GM21447 (cell line): ENCODE measurements around the gene MYOM1.

ENCODE experiments used
- ATAC-seq: cut with Tn5 transposase; IDR thresholded peaks from one replicate; pipeline ENCODE4 v1.9.1; 2021; ENCODE audit not compliant: unreplicated experiment

MYOM1 gene

DNA sequence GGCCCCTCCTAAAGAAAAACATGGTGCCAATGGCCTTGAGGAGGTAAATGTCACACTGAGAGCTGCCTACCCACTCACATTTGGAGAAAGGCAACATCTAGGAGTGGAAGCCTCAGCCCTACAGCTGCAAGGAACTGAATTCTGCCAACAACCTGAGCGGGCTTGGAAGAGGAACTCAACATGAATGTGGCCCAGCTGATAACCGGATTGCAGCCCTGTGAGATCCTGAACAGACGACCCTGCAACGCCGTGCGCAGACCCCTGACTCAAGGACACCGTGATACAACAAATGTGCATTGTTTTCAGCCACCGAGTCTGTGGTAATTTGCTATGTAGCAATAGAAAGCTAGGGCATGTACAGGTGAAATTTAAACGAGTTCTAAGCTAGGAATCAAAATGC lies 99.4 kb downstream of the MYOM1 start:
- ATAC-seq: no peak

DNA sequence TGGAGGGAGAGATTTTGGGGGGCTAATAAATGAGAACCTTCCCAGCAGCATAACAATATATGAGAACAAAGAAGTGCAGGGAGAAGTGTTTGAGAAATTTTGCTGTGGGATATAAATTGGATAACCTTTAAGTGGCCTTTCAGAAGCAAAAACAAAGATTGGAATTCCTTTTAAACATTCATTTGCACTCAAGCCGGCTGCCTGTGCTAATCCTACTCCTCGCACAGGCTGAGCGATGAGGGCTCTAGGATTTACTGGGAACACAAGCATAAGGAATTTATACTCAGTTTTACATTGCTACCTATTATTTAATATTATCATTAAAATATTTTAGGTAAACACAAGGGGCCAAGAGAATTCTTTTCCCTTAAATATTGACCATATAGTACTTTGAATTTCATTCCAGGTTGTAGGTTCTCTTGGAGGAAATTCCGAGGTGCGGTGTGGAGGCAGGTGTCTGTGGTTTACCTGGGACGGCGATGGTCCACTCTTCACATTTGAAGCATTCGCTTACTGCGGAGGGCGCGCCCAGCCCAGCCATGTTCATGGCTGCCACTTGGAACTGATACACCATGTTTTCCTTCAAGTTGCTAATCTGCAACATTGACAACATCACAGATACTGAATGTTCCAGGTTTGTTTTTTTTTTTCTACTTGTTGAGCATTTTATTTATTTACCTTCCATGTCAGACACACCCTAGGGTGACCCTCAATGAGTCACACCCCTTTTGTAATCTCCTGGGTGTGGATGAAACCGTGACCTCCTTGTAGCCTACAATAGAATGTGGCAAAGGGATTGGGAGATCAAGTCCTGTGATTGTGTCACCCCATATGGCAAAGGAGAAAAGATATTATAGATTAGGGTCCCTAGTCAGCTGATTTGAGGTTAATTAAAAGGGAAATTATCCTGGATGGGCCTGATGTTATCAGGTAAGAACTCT lies 100.1 kb downstream of the MYOM1 start:
- no peak for ATAC-seq

DNA sequence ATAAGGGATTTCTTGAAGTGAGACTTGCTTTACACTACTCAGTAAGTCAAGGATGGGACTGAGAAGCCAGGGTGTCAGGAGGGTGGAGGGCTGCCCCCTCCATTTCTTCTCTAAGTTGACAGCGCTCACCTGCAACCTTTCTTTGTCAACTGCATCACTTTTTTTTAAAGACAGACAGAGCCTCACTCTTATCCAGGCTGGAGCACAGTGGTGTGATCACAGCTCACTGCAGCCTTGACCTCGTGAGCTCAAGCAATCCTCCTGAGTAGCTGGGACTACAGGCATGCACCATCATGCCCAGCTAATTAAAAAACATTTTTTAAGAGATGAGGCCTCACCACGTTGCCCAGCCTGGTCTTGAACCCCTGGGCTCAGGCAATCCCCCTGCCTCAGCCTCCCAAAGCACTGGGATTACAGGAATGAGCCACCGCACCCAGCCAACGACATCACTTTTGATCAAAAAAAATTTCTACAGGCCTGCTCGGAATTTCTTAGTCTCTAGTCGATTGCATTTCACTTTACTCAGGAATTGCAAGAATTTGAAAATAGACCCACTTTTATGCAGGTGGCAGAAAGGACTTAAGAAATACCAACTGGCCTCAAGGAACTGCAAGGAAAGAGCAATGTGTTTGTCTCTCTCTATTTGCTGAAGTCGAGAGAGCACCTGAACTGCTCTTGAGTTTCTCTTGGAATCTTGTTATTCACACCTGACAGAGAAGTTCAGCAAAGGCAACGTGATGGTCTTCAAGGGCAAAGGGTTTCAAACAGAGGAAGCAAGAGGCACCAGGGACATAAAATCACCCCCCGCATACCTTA lies 101.4 kb downstream of the MYOM1 start:
- no peak for ATAC-seq

DNA sequence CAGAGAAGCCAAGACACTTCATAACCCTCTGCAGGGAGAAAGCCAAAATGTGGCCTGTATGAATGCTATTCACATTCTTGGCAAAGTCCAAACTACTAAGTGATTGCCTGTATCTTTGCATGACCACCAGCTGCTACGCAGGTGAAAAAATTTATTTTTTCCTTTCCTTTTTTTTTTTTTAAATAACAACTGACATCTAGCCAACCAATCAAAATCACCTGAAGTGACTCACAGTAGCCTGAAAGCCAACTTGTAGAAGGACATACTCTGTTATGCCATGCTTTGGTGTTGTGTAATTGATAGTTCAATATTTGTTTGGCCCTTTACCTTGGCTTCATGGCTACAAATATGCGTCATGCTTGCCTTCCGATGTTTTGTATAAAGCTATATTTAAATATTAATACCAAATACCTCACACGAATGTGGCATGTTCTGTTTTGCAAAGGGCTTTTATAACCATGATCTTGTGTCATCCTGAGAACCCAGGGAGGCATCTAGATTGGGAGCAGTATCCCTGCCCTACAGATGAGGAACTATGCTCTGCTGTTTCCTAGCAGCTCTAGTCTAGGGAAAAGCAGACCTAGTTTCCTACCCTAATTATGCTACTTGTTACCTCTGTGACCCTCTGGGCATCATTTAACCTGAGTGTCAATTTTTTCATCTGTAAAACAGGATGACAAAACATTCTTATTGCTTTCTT lies 102.1 kb downstream of the MYOM1 start:
- ATAC-seq: no peak

DNA sequence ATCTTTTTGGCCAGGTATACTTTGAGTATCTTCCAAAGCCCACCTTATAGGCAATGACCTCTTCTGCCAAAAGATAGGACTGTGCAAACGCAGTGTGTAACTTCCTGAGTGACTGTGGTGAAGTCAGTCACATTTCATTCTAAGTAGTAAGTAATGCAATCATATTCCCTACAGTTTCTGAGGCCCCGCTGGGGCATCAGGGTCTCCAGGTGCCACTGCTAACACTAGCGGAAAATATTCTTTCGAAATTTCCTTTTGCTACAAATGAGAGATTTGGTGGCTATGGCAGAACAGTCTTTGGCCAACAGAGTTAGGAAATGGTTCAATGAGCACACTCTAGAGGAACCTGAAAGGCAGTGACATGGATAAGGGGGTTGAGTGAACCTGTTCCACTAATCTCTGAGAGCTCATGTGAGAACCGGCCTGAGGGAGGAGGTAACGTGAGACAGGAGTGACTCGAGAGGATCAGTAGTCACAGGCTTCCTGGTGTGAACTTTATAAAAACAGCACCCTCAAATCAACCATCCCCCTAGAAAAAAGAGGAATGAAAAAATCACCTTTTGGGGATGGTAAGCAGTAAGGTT lies 104.2 kb downstream of the MYOM1 start:
- no peak for ATAC-seq

DNA sequence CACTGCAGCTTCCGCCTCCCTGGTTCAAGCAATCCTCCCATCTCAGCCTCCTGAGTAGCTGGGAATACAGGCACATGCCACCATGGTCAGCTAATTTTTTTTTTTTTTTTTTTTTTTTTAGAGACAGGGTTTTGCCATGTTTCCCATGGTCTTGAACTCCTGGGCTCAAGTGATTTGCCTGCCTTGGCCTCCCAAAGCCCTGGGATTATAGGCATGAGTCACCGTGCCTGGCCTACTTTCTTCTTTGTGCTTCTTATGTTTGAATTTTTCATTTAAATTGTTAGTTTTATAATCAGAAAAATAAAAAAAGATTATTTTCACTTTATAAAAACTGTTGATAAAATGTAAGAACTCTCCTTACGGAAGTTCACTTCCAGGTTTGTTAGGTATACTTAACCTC lies 105.3 kb downstream of the MYOM1 start:
- no peak for ATAC-seq

DNA sequence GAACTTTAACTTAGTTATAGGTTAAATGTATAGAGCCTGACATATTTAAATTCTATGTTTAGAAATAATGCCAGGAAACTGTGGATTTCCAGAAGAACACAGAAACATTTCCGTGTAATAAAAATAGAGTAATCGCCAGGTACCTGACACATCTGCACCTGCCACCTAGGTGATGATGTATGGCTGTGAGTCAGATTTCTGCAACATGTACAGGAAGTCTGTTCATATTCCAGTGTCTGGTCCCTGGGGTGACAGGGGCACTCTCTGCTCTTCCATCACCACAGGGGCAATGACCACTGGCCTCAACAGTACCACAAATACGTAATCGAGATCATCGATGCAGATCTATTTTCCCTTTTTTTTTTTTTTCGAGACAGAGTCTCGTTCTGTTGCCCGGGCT lies 105.7 kb downstream of the MYOM1 start:
- ATAC-seq: no peak

DNA sequence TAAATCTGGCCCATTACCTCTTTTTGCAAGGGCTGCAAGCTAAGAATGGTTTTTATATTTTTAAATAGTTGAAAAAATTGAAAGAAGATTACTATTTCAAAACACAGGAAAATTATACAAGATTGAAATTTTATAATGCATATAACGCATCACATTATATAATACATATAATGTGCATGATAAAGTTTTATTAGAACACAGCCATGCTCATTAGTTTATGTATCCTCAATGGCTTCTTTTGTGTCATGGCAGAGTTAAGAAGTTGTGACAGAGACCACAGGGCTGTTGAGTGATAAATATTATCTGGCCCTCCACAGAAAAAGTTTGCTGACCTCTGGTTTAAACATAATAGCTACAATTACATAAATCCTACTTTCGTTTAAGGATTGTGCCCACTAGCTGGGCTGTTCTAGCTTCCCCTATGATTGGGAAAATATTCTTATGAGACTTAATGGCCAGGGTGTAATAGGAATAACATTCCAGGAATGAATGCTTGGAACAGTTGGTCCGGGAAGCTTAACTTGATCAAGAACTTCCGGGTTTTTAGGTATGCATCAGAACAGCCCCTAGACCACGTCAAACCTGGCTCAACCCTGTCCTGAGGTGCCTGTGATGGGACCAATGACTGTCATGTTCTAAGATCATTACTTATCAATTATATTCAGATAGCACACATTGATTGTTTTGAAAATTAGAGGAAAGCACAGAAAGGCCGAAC lies 108.1 kb downstream of the MYOM1 start:
- no peak for ATAC-seq

DNA sequence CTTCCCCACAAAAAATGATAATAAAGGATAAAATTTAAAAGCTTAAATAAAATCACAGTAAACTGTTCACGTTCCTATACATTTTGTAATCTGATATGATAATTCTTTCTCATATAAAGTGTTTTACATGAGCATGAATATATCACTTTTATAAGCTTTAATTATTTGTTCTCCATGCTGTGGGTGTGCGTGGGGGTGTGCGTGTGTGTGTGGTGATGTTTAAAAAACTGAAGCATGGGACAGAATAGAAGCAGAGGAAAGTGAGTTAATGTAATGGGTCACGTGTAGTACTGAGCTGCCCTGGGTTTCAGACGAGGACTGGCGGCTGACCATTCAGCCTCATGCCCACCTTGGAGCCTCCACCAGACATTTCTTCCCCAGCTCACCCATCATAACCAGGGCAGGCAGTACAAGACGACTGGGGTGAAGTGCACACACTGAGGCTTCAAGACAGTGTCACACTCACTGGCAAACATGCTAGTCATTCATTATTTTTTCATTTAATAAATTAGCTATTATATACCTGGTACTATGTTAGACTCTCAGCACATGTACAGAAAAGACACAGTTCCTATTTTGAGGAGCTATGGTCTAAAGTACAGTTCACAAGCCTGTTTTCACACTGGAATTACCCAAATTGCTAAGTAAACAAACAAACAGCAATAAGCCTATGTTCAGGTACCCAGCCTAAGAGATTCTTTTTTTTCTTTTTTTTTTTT lies 109.6 kb downstream of the MYOM1 start:
- ATAC-seq: no peak

DNA sequence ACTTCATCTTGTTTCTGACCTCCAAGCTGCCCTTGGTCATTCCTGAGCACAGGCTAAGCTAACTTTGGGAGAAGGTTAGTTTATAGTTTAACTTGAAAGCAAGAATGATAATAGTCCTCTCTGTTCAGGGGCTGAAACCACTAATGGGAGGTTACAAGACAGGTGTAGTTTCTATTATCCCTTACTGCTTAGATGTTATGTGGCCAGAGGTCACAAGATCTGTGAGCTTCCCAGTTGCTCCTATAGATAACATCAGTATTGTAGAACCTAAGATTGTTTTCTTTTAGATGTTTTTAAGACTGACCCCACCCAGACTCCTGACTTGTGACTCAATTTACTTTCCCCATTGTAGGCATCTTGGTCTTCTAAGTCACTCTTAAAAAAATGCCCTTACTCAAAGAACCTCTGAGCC lies 112.0 kb downstream of the MYOM1 start:
- no peak for ATAC-seq

DNA sequence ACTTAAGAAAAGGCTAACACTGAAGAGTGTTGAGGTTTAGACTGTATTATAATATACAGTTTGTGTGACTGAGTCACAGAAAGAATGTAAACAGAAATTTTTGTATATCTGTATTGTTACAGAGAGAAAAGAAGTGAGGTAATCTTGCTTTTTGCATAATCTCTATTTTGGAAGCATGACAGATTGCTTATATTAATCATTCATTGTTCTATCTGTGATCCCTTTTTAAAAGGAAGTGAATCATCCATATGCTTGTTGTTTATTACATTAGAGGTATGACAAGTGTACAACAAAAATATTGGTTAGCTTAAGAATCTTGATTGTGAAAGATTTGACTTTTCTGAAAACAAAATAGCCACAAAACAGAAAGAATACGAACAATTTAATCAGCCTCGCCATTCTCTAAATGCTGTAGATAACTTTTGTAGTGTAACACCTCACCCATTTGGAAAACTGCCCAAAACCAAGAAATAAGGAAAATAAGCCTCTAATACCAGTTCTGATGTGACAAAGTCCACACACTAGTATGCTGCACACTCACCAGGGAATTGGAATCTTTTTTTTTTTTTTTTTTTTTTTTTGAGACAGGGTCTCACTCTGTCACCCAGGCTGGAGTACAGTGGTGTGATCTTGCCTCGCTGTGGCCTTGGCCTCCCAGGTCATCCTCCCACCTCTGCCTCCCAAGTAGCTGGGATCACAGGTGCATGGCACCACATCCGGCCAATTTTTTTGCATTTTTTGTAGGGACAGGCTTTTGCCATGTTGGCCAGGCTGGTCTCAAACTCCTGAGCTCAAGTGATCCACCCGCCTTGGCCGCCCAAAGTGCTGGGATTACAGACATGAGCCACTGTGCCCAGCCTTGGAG lies 115.3 kb downstream of the MYOM1 start:
- ATAC-seq: no peak

DNA sequence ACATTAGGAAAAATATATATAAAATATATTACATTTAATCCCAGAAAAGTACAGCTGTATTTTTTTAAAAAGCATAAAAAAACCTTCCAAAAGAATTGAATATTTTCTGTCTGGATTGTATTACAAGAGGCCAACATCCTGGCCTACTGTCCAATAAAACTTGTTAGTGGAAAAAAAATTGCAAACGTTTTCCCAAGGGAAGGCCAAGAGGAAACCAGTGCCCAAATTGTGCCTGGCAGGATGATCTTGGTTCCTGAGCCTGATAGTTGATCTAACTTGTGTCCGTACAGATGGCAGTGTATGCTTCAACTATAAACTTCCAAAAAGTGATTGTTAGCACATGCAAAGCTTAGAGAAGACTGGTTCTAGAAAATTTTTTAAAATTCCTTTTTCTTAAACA lies 116.2 kb downstream of the MYOM1 start:
- ATAC-seq: no peak

DNA sequence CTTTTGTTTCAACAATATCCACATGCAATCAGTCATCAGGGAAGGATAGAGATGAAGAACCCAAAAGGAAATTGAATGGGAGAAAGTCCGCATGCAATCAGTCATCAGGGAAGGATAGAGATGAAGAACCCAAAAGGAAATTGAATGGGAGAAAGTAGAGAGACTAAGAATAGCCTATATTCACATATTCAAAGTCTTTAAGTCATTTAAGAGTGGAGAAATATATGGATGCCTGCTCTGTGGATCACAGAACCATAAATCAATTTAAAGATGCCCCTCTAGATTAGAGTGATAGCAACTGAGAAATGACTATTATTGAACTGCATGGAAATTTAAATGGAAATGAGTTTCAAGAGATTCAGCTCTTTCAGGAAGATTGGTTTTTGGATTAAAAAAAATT lies 116.8 kb downstream of the MYOM1 start:
- ATAC-seq: no peak

DNA sequence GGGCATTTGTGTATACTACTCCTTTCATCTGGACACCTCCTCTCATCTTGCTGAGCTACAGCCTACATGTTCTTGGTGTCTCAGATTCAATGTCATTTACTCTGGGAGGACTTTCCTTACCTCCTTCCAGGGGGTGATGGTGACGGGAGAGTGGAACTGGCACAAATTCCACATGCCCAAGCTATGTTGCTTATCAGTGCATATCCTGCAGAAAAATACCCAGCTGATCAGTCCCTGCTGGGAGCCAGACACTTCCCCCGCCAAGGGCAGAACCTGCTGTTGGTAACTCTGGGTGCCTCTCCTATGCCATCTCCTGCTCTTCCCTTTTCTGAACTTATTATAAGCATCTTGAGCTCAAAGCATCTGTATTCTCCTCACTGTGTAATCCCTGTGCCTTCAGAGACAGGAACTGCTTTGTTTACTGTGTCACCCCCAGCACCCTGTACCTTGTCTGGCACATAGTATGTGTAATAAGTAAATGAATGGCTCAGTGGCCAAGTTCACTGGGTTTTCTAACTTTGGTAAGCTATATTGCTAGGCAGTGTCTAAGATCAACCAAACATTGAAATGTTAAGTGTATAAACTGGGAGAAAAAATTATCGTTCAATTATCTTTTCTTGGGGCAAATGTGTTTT lies 119.2 kb downstream of the MYOM1 start:
- no peak for ATAC-seq

DNA sequence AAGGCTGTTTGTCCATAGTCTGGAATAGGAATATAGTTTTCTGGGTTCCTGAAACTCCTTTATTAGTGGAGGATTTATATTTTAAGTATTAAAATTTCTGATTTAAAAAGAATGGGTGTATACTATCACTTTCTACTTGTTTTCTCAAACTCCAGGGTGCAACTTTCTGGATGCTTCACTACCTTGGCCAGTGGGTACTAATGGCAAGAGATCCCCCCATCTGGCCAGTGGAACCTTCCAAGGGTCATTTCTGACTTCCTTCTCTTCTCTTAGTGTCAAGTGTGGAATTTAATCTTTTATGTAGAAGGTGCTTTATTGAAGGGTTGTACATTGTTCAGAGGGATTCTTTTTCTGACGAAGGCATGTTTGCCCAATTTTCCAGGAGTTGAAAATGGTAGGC lies 120.4 kb downstream of the MYOM1 start:
- ATAC-seq: no peak

DNA sequence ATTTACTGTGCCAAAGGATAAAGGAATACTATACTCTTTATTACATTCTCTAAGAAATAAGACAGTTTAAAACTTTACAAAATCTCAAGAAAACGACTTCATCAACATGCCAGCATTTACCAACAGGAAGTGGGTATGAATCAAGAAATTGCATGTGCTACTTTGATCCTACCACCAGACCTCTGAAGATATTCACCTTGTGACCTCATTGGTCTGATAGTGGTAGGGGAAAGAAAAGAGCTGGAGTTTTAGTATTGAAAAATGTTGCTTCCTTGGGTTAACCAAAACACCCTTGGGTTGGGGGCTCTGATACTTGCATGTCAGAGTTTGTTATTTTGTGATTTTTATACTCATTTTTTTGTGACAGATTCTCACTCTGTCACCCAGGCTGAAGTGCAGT lies 122.7 kb downstream of the MYOM1 start:
- ATAC-seq: no peak

DNA sequence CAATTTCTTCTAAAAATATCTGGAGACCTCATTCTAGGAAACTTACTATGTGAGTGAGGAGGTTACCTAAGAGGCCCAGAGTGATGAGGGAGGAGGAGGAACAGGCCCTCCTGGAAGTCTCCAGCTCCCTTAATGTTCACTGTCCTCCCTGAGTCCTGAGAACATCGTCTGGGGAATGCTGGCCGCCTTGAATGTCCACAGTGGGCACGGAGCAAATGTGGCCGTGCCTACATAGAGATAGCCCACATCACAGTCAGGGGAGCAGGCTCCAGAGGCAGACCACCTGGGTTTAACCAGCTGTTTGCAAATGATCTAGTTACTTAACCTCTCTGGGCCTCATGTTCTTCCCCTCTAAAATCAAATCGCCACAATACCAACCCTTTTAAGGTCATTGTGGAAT lies 123.8 kb downstream of the MYOM1 start:
- no peak for ATAC-seq

DNA sequence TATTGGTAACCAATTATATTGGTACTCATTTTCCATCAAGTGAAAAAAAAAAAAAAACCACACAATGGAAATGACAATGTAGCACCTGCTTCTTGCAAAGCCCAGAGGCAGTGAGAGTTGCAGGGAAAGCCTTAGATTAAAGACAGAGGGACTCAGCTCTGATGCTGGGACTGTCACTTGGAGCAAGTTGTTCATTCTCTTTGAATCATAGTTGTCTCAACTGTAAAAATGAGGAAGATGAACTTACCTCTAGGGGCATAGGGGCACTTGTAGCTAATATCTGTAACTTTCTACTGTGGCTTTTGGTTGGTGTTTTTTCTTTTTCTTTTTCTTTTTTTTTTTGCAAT lies 125.5 kb downstream of the MYOM1 start:
- no peak for ATAC-seq
